GM23248 (cell line): ENCODE measurements around the gene SPDYE17. TPM values are rescaled to one million over a fixed set of nuclear protein-coding genes. Genes with fewer than 3 reads are reported as not detected.
"Not testable (repeated sequence)": the region's sequence is repeated elsewhere in the genome, so short reads cannot be mapped to it uniquely, and the experiment has no call there.

Experiments used
- DNase-seq: peaks from one replicate; pipeline ENCODE4 v3.0.0-alpha.2; 2015
- H2AFZ ChIP-seq: fragments of 200-600 bp; sonication (generic); 2 replicates; pipeline ENCODE4 v1.6.1; 2016; ENCODE audit warnings: antibody characterized with exemption
- H3F3A ChIP-seq: fragments of 200-600 bp; sonication (generic); 2 replicates; pipeline ENCODE4 v1.6.1; 2016; ENCODE audit warnings: mild to moderate bottlenecking, antibody characterized with exemption, mixed run types; ENCODE audit not compliant: insufficient read depth
- H3K27ac ChIP-seq: fragments of 200-600 bp; sonication (generic); 2 replicates; pipeline ENCODE4 v1.5.1; 2016; ENCODE audit warnings: mild to moderate bottlenecking
- H3K27me3 ChIP-seq: fragments of 200-600 bp; sonication (generic); replicated peaks from 2 replicates; pipeline ENCODE4 v1.6.1; 2016; ENCODE audit warnings: mild to moderate bottlenecking; ENCODE audit not compliant: insufficient read depth
- H3K36me3 ChIP-seq: fragments of 200-600 bp; sonication (generic); 2 replicates; pipeline ENCODE4 v1.6.1; 2016; ENCODE audit warnings: low read depth, mild to moderate bottlenecking
- H3K4me1 ChIP-seq: fragments of 200-600 bp; sonication (generic); 2 replicates; pipeline ENCODE4 v1.6.1; 2016; ENCODE audit warnings: mild to moderate bottlenecking; ENCODE audit not compliant: insufficient read depth
- H3K4me2 ChIP-seq: fragments of 200-600 bp; sonication (generic); one replicate; pipeline ENCODE4 v1.6.1; 2016; ENCODE audit warnings: mild to moderate bottlenecking; ENCODE audit not compliant: unreplicated experiment
- H3K4me3 ChIP-seq: fragments of 200-600 bp; sonication (generic); 2 replicates; pipeline ENCODE4 v1.5.1; 2016; ENCODE audit warnings: mild to moderate bottlenecking
- H3K79me2 ChIP-seq: fragments of 200-600 bp; sonication (generic); 2 replicates; pipeline ENCODE4 v1.6.1; 2016; ENCODE audit warnings: mild to moderate bottlenecking; ENCODE audit not compliant: insufficient read depth
- H3K9ac ChIP-seq: fragments of 200-600 bp; sonication (generic); 2 replicates; pipeline ENCODE4 v1.6.1; 2016; ENCODE audit warnings: mild to moderate bottlenecking
- H3K9me2 ChIP-seq: fragments of 200-600 bp; sonication (generic); 2 replicates; pipeline ENCODE4 v1.6.1; 2016; ENCODE audit warnings: mixed run types, mild to moderate bottlenecking, moderate library complexity; ENCODE audit not compliant: insufficient read depth
- H3K9me3 ChIP-seq: fragments of 200-600 bp; sonication (generic); one replicate; pipeline ENCODE4 v1.6.1; 2017; ENCODE audit warnings: low read depth
- H4K20me1 ChIP-seq: fragments of 200-600 bp; sonication (generic); 2 replicates; pipeline ENCODE4 v1.6.0; 2016; ENCODE audit not compliant: insufficient read depth
- WGBS, 2 experiments: methylation state at CpG; one replicate each; pipeline ENCODE4 v1.1.6; 2015 to 2017; ENCODE audit warnings: low lambda C conversion rate in 2 of 2, low coverage in 1 of 2; ENCODE audit errors: missing lambda C conversion rate in 2 of 2; 5-methylcytosine and 5-hydroxymethylcytosine counted together
- in situ Hi-C: fragments of 300-500 bp; cut with MboI; formaldehyde crosslinking; loops from 2 replicates; pipeline ENCODE4 v1.15.0; 2020
- polyA plus RNA-seq: library from polyadenylated mRNA; unstranded; fragments of >200 nt; fragmentation: Nextera tagmentation; extraction: Ambion mirVana; gene quantifications from 2 replicates; pipeline ENCODE4 v1.2.1, GENCODE V29; 2016
- total RNA-seq: library from RNA; depleted of rRNA; stranded (reverse); fragments of >200 nt; shearing (Covaris generic); gene quantifications from 2 replicates; pipeline ENCODE4 v1.2.3, GENCODE V29; 2014

Gene SPDYE17
- total and polyA plus RNA-seq, 2 experiments from 2014 or later = not detected

DNA sequence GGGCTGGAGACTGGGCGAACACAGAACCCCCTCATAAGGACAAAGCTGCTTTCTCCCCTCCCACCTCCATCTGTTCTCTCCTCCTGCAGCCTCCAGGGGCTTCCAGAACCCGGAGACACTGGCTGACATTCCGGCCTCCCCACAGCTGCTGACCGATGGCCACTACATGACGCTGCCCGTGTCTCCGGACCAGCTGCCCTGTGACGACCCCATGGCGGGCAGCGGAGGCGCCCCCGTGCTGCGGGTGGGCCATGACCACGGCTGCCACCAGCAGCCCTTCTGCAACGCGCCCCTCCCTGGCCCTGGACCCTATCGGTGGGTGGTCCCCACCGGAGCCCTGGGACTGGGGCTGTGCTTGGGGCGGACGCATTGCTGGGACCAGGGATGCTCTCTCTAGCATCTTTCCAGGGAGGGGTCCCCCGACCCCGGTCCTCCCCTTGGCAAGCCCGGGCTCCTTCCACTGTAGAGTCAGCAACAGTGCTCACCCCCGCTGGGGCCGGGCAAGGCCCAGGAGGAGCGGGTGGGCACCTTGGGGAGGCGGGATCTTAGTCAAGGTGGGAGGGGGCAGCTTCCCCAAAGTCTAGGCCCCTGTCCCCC is 26.6 kb downstream of the SPDYE17 start:
- H3K9me3 ChIP-seq, H3K79me2 ChIP-seq, H3K36me3 ChIP-seq, H3K27ac ChIP-seq, in situ Hi-C loops, H3K4me2 ChIP-seq, H4K20me1 ChIP-seq, H3F3A ChIP-seq, DNase-seq, H2AFZ ChIP-seq, H3K9ac ChIP-seq, H3K4me1 ChIP-seq, H3K9me2 ChIP-seq, H3K4me3 ChIP-seq, H3K27me3 ChIP-seq: not testable (repeated sequence)
- WGBS, 2 experiments = 77 to 98% methylated on average over 12 to 19 of the region's 27 CpGs

- DNase-seq, H3K27me3 ChIP-seq, in situ Hi-C loops, H4K20me1 ChIP-seq, H3K79me2 ChIP-seq, H3K9me2 ChIP-seq, H2AFZ ChIP-seq, H3K4me3 ChIP-seq, H3K27ac ChIP-seq, H3F3A ChIP-seq, H3K36me3 ChIP-seq, H3K9me3 ChIP-seq, H3K4me2 ChIP-seq, H3K4me1 ChIP-seq, H3K9ac ChIP-seq: not testable (repeated sequence)
- 84 to 92% methylated on average over 11 to 13 of the region's 18 CpGs for WGBS, 2 experiments
Measured at GRCh38 chr7:77004151-77004550, 28.0 kb downstream of the SPDYE17 start.

DNA sequence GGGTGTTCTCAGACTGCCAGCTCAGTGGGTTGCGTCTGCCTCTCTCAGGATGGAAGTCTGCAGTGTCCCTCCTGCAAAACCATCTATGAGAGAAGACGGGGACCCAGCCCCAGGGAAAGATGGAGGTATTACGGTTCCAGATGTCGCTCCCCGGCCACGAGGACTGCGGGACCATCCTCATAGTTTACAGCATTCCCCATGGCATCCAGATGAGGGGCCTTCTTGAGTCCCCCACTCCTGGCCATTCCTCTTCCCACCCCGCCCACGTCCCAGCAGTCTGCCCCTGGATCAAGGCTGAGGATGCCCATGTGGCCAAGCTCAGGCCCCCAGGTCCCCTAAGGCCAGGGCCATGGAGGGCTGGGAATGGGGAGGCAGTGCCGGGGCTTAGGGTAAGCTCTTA is 28.9 kb downstream of the SPDYE17 start:
- in situ Hi-C loops = not testable (repeated sequence)
- WGBS, 2 experiments = 93 to 96% methylated on average over 10 of the region's 10 CpGs

GRCh38 chr7:77002678-77003233 is 29.4 kb downstream of the SPDYE17 start:
- 85 to 86% methylated on average over 20 to 21 of the region's 21 CpGs for WGBS, 2 experiments
- DNase-seq, H3K4me1 ChIP-seq, H3K79me2 ChIP-seq, in situ Hi-C loops, H3K27me3 ChIP-seq, H3K9ac ChIP-seq, H2AFZ ChIP-seq, H3K27ac ChIP-seq, H3K36me3 ChIP-seq, H3K9me3 ChIP-seq, H4K20me1 ChIP-seq, H3K4me2 ChIP-seq, H3K4me3 ChIP-seq, H3F3A ChIP-seq, H3K9me2 ChIP-seq: not testable (repeated sequence)

More for the DNA sequence above, 28.9 kb downstream of the SPDYE17 start:
- not testable (repeated sequence) for H3K9me2 ChIP-seq, H3K27me3 ChIP-seq, H3F3A ChIP-seq, H3K9ac ChIP-seq, H3K4me1 ChIP-seq, H3K79me2 ChIP-seq, H4K20me1 ChIP-seq, H3K9me3 ChIP-seq, H3K36me3 ChIP-seq, DNase-seq, H3K4me2 ChIP-seq, H2AFZ ChIP-seq, H3K27ac ChIP-seq, H3K4me3 ChIP-seq

DNA sequence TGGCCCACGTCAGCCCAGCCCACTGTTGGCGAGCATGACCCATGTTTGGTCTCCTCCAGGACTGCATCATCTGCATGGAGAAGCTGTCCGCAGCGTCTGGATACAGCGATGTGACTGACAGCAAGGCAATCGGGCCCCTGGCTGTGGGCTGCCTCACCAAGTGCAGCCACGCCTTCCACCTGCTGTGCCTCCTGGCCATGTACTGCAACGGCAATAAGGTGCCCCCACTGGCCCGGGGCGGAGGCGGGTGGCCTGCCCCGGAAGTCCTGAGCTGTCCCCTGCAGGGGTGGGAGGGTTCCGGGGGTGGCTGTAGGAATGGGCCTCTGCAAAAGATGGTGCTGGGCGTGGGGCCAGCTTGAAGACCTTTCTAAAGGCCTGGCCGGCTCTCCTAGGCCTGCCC is 30.1 kb downstream of the SPDYE17 start:
- H3K9me2 ChIP-seq, H3K9ac ChIP-seq, H3F3A ChIP-seq, H3K4me2 ChIP-seq, H3K36me3 ChIP-seq, H3K27me3 ChIP-seq, H3K4me3 ChIP-seq, H3K79me2 ChIP-seq, DNase-seq, H4K20me1 ChIP-seq, H3K9me3 ChIP-seq, H3K27ac ChIP-seq, H2AFZ ChIP-seq, H3K4me1 ChIP-seq, in situ Hi-C loops: not testable (repeated sequence)
- 65 to 82% methylated on average over 9 to 13 of the region's 15 CpGs for WGBS, 2 experiments

DNA sequence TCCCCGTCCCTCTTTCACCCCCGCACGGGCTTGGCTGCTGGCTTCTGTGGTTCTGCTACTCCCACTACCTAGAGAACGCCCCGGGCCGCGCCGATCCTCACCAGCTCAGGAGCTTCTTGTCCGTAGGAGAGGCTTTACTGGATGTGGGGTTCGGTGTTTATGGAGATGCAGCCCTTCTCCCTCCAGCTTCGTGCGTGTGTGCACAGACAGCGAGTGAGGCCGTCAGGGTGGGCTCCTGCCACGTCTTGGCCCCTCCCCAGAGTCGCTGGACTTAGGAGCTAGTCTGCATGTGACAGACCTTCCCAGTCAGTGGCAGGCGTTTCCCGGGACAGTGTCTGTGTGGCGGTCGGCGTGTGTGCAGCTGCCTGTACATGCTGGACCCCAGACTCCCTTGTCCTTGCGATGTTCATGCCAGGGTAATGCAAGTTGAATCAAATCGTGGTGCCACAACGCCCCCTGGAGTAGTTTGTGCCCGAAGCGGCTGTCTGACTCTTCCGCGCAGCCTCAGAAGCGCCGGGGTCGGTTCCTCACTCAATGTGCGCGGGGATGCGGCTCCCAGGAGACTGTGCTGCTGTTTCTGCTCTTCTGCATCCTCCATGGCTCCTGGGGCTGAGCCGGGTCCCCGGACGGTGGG is 32.6 kb downstream of the SPDYE17 start:
- WGBS, 2 experiments = 91 to 93% methylated on average over 8 to 20 of the region's 37 CpGs
- H3K36me3 ChIP-seq, H3K79me2 ChIP-seq, H3K9ac ChIP-seq, in situ Hi-C loops, H3F3A ChIP-seq, H3K27ac ChIP-seq, H3K4me2 ChIP-seq, H3K27me3 ChIP-seq, H3K9me3 ChIP-seq, H3K9me2 ChIP-seq, H3K4me1 ChIP-seq, DNase-seq, H2AFZ ChIP-seq, H4K20me1 ChIP-seq, H3K4me3 ChIP-seq: not testable (repeated sequence)

DNA sequence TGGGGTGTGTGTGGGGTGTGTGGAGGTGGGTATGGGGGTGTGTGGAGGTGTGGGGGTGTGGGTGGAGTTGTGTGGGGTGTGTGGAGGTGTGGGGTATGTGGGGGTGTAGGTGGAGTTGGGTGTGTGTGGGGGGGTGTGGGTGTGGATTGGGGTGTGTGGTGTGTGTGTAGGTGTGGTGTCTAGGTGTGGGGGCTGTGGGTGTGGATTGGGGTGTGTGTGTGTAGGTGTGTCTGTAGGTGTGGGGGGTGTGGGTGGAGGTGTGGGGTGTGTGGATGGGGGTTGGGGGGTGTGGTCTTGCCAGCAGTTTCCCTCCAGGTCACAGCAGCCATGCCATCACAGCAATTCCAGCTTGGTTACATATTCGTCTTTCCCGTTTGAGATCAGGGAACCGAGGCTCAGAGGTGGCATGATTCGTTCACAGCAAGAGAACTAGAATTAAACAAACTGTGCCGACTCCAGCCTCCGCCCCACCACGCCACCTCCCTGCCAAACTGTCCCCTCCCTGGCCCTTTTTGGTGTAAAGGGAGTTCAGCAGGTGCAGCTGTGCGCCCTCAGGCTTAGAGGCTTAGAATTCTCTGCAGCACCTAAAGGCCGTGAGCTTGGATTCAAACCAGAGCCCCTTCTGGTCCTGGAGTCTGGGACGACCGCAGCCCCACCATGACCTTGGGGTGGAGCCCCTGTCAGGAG is 33.3 kb downstream of the SPDYE17 start:
- H3K27me3 ChIP-seq, H3K9me3 ChIP-seq, H3K27ac ChIP-seq, H3K36me3 ChIP-seq, H3F3A ChIP-seq, in situ Hi-C loops, H3K4me3 ChIP-seq, DNase-seq, H3K4me2 ChIP-seq, H4K20me1 ChIP-seq, H3K79me2 ChIP-seq, H3K9me2 ChIP-seq, H3K4me1 ChIP-seq, H2AFZ ChIP-seq, H3K9ac ChIP-seq: not testable (repeated sequence)
- 77 to 100% methylated on average over 8 to 9 of the region's 11 CpGs for WGBS, 2 experiments
